Prostate gland (tissue), 2 donors: ENCODE data around the gene INMT.

Experiments
- POLR2A ChIP-seq: fragments of 450-650 bp; IDR thresholded peaks from one replicate; pipeline ENCODE4 v1.6.1; 2016; ENCODE audit warnings: antibody characterized with exemption, mild to moderate bottlenecking
- TF ChIP-seq, protein P1 (sequence below), 4 experiments: fragments of 200-600 bp in 2 of 4; fragments of 450-650 bp in 2 of 4; sonication (generic) in 2 of 4; IDR thresholded peaks; 1 replicate in 3 of 4; 2 replicates in 1 of 4; pipeline ENCODE4 v1.5.1; 2016 to 2019; ENCODE audit warnings: antibody characterized with exemption in 4 of 4, mild to moderate bottlenecking in 2 of 4, moderate library complexity in 2 of 4

DNA sequence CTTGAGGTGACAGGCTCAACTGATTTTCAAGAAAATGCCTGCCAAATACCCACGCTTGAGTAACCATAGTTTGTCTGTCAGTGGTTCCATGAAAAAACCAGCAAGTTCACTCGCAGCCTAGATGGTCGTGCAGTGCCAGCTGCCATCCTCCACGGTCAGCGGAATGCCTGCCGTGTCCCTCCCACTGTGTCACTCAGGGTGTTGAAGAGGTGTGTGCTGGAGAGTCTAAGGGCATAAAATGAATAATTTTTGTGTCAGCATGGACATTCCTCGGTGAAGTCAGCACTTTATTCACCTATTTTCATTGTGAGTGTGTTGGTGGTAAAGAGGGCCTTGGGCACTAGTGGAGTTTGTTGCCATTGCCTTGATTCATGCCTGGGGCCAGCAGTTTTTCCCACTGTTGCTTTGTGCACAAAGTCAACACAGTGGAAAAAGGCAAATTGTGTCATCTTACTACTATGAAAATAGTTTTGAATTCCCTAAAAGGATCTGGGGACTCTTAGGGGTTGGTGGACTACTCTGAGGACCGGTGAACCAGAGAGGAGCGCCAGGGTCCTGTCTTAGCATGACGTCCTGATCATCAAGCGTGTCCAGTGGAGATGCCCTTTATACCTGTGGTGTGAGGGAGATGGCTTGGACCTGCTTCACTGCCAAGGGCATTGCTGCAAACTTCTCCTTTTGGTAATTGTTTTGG is 36.9 kb downstream of the INMT start:
- no peak for TF ChIP-seq POLR2A
- TF ChIP-seq, protein P1, sequence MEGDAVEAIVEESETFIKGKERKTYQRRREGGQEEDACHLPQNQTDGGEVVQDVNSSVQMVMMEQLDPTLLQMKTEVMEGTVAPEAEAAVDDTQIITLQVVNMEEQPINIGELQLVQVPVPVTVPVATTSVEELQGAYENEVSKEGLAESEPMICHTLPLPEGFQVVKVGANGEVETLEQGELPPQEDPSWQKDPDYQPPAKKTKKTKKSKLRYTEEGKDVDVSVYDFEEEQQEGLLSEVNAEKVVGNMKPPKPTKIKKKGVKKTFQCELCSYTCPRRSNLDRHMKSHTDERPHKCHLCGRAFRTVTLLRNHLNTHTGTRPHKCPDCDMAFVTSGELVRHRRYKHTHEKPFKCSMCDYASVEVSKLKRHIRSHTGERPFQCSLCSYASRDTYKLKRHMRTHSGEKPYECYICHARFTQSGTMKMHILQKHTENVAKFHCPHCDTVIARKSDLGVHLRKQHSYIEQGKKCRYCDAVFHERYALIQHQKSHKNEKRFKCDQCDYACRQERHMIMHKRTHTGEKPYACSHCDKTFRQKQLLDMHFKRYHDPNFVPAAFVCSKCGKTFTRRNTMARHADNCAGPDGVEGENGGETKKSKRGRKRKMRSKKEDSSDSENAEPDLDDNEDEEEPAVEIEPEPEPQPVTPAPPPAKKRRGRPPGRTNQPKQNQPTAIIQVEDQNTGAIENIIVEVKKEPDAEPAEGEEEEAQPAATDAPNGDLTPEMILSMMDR (IDR thresholded peaks at IDR 0.05) = no peak
